Measurements from ENCODE around the gene TANC1.
A peak's percentile ranks its signal among the peaks of the same experiment; 100 is the strongest.
"Not testable (repeated sequence)": the region's sequence is repeated elsewhere in the genome, so short reads cannot be mapped to it uniquely, and the experiment has no call there.

TANC1 gene

DNA sequence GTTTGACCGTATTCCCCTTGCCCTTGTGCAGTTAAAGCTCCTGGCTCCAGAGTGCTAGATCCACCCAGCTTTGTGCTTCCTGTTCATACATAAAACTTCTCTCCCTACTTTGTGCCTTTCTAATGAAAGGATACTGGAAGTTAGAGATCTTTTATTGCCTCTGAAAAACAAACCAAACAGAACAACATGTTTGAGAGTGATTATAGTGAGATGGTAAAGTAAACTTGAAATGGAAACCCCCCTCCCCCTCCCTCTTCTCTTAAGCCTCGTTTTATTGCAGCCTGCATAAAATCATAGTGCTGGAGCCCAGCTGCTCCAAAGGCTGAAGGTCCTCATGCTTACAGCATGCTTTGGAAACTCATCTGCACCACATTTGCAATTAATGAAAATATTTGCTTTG lies 125.1 kb downstream of the TANC1 start:
- DNase-seq = peak in 1 of 2 experiments; percentile 54

DNA sequence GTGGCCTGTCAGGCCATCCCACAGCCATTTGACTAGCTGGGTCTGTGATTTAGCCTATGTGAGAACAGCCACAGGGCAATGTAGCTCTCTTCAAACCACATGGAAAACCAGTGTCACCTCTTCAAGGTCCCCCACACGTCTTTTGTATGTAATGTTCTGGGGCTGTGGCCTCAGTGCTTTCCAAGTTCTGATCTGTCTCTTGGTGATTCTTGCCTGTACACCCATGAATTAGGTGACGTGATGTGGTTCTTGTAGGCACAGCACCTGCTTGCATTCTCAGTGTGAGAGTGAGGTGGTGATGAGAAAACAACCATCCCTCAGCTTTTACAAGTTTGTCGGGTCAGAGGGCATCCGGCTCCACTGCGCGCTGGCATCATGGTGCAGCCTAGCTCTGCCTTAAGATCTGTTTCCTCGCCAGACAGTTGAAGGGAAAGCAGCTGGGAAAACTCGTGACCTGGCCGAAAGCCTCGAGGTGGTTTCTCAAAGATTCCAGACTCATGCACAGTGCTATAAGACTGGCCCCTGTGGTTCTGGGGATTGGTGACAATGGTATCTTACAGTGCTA lies 125.8 kb downstream of the TANC1 start:
- DNase-seq = peak in 1 of 2 experiments; percentile 18

DNA sequence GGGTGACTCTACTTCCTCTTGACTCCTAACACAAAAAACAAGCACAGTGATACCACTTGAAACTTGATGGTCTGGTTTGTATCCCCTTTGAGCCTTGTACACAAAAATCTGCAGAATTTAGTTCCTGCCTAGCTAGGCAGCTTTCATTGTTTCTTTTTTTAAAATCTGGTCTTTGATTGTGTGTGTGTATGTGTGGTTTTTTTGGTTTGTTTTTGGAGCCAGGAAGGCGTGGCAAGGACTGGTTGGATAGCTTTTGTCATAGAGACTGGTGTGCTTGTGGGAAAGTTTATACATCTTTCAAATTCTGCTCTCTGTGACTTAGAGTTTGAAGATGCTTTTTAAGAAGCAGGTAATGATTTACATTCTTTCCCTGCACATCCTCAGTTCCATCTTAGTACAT lies 127.4 kb downstream of the TANC1 start:
- DNase-seq = no peak

DNA sequence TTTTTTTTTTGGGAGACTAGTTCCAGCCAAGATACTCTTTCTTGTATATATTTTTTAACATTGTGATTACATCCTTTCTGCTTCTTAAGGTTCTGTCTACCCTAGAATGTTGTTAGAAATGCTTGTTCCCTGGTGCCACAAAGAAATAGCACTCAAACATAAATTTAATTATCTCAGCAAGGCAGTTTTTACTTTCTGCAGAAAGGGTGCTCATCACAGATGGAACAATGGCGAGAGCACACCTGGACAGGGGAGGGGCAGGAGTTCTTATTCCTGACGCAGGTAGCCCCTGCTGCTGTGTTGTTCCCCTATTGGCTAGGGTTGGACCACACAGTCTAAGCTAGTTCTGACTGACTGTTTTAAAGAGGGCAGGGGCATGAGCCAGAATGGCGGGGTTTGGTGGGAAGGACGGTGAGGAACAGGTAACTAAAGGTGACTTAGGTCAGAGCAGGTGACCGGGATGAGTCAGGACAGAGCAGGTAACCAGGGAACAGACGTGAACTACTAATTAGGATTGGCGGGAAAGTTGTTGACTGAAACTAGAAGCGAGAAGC lies 127.9 kb downstream of the TANC1 start:
- not testable (repeated sequence) for DNase-seq

DNA sequence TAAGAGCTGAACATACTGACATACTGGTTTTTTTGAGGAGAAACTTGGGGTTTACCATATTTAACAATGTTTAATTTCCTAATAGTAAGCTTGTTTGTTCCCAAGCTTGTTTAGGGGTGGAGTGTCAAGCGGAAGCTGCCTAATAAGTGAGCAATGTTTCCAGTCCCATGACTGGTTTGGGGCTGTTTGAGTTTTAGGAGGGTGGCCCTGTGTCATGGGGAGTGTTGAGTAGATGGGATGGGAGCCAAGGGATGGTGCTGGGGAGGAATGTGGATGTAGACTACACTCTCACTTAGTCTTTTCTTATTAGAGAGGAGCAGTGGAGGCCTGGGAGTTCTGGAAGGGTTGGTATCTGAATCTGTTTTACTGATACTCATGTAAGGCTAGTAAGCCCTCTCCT lies 128.5 kb downstream of the TANC1 start:
- DNase-seq = no peak

DNA sequence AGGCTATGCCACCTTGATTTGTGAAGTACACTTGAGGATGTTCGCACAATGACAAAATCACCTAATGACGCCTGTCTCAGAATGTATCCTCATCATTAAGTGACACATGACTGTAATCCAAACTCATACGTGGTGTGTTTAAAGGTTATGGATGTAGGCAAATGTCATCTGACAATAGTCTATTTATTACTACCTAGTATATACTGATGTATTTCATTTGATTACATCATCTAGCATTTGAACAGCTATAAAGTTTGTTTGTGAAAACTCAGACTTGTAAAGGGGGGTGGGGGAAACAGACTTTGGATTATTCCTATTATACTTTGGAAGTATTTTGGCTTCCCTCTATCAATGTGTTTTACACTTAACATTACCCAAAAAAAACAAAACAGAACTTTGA lies 129.9 kb downstream of the TANC1 start:
- DNase-seq = no peak

DNA sequence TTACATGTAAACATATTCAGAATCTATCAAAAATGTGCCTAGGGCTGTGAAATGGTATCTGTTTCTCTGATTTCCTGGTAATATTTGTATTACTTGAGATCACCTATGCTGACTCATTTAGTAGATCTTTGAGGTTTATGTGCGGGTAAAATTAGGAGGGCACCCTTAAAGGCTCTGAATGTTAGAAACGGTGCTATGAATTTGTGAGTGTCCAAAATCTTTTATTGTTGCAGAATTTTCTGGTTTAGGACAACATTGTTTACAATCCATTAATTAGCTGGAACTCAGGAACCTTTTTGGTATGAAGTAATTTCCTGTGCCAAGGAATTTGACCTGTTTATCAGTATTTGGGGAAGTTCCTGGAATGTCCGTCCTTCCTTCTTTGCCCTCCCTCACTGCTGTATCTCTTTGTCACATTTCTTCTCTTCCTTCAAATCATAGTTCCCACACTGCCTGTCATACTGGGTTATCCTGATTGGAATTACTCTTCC lies 130.5 kb downstream of the TANC1 start:
- no peak for DNase-seq

DNA sequence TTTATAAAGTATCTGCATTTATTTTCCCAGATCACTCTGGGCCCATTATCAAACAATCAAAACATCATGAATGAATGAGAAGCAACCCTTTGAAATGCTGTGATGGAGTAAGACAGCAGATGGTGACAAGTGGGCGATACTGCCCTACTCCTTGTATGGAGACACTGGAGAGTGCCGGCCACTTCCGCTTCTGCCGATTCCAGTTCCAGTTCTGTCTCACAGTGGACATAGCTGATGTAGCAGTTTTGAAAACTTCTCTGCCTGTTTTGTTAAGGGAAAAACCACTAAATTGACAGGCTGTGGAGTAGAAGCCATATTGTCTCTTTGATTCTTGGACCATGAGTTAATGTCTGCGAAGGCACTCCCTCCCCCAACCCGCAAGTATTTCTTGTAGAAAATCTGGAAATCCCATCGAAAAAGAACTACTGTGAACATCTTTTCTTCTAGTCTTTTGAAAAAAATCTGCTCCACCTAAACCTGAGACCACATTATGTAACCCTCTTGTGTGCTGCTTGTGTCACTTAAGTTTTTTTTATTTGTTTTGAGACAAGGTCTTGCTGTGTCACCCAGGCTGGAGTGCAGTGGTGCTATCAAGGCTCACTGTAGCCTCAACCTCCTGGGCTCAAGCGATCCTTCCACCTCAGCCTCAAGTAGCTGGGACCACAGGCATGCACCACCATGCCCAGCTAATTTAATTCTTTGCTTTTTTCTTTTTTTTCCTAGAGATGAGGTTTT lies 133.5 kb downstream of the TANC1 start:
- no peak for DNase-seq

DNA sequence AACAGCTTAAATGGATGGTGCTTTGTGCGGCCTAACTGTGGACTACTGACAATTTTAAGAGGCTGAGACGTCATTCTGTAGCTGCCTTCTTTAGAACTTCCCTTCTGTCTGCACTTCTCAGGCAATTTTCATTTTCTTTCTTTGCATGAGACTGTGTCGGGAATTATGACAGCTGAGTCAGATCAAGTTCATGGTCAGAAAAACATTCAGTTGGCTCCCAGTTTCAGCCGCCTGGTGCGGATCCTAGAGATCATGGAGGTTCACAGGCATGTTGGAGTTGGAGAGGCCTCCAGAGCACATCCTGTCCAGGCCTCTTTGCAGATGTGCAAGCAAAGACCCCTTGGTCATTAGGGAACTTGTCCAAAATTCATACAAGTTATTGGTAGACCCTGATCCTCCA lies 135.0 kb downstream of the TANC1 start:
- no peak for DNase-seq

DNA sequence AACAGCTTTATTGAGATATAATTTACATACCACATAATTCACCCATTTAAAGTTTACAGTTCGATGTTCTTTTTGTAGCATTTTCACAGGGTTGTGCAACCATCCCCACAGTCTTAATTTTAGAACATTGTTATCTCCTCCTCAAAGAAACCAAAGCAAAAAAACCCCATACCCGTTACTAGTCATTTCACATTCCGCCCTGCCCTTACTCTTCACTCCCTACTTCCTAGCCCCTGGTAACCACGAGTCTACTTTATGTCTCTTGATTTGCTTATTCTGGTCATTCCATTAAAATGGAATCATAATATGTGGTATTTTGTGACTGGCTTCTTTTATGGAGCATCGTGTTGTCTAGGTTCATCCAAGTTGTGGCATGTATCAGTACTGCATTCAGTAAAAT lies 137.7 kb downstream of the TANC1 start:
- no peak for DNase-seq

DNA sequence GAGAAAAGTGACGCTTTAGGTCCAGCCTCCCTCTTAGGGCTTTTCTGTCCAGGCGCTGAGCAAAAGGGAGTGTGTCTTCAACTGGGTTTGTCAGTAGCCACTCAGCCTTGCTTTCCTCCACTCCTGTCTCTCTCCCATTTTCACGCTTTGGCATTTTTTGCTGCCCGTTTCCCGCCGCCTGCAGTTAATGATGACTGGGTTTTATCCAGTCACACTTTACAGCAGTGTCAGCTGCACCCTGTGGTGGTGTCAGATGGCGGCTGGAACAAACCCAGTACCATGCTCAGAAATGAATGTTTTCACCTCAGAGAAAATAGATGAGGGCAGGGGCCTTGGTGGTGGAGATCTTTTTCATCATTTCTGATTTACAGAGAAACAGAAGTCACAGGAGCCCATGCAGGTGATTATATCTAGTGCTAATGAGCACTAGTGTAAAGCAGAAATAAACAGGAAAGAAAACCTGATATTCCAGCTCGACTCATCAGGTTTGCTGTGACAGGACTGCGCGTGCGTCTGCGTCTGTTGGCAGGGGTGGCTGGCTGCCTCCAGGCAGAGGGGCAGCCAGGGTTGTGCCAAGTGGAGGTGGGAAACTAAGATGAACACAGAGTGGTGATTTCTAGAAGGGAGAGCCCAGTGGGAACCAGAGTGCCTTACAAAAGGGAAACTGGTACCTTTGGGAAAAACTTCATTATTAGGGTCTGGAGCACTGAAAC lies 139.9 kb downstream of the TANC1 start:
- DNase-seq = no peak

DNA sequence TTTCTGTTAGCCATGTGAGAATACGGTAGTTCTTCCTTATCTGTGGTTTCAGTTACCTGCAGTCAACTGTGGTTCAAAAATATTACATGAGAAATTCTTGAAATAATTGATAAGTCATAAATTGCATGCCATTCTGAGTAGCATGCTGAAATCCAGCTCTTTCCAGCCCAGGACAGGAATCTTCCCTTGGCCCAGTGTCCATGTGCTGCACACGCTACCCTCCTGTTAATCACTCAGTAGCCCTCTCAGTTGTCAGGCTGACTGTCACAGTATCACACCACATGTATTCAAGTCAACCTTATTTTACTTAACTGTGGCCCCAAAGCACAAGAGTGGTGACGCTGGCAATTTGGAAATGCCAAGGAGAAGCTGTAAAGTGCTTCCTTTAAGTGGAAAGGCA lies 141.1 kb downstream of the TANC1 start:
- DNase-seq = no peak

DNA sequence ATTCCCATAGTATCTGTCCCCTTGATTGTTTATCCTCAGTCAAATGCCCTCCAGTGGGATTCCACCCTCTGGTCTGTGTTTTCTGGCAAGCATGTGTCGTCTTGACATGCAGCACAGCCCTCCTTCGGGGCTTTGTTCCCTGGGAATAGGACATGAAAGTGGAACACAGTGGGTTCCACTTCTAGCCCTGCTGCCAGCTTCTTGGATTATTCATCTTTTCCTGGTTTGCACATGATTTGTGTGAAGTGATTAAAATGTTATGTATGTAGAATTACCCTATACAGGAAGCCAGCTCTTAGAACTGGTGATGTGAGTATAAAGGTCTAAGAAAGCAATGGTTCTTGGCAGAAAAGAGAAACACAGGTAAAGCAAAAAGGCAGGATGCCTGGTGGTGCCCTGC lies 142.3 kb downstream of the TANC1 start:
- DNase-seq = no peak

DNA sequence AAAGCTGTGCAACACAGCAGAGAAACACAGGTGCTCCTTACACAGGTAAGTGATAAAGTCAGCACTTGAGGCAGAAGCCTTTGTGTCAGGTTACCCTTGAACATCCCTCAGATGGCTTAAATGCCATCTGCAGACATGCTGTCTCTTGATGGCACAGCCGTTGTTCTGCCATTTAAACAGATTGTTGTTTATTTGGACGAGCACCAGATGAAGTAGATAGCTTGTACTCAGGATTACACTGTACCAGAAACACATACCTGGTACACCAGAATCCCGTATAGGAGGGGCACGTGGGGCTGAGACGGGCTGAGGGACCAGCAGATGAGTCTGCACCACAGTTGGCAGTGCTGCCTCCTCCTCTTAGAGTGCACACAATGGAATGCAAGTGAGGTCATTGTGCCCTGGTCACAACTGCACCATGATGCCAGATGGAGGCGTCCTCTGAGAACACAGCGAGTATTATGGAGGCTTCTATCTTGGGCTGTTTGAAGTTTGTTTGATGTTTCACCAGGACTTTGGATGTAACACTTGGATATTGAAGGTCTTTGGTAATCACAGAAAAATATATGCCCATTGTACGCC lies 143.0 kb downstream of the TANC1 start:
- DNase-seq = no peak

DNA sequence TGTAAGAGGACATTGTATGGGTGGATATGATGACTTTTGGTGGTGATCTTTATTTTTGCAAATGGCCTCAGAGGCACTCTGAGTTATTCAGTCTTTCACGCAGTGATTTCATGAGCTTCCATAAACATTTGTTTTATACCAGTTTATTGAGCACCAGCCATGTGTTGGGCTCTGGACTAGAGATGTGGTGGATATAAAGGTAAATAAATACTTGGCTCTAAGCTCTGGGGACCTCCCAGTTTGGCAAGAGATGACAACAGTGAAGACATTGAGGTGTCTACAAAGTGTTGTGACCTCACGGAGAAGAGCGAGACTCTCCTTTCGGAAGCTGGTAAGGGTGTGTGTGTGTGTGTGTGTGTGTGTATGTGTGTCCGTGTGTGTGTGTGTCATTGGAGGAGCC lies 146.4 kb downstream of the TANC1 start:
- DNase-seq = no peak

DNA sequence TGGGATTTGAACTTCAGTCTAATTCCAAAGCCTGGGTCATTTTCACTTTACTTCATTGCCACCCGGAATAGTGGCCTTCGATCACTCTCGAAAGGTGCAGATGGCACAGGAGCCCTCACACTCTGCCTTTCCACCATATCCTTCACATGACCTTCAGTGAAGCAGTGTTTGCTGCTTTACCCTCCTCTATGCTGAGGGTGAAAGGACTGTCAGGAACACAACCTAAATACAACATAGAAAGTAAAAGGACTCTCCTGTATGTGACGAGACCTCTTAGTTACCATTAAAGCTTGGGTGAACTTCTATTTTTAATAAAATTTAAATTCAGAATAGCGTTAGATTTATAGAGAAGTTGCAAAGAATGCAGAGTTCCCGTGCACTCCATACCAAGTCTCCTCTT lies 148.5 kb downstream of the TANC1 start:
- DNase-seq = no peak

DNA sequence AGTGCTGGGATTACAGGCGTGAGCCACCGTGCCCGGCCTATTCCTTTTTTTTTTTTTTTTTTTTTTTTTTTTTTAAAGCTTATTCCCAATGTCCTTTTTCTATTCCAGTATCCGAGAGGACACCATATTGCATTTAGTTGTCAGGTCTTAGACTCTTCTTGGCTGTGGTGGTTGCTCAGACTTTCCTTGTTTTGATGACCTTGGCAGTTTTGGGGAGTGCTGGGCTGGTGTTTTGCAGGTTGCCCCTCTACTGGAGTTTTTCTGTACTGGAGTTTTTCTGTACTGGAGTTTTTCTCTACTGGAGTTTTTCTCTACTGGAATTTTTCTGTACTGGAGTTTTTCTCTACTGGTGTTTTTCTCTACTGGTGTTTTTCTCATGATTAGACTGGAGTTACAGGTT lies 149.2 kb downstream of the TANC1 start:
- DNase-seq = no peak

DNA sequence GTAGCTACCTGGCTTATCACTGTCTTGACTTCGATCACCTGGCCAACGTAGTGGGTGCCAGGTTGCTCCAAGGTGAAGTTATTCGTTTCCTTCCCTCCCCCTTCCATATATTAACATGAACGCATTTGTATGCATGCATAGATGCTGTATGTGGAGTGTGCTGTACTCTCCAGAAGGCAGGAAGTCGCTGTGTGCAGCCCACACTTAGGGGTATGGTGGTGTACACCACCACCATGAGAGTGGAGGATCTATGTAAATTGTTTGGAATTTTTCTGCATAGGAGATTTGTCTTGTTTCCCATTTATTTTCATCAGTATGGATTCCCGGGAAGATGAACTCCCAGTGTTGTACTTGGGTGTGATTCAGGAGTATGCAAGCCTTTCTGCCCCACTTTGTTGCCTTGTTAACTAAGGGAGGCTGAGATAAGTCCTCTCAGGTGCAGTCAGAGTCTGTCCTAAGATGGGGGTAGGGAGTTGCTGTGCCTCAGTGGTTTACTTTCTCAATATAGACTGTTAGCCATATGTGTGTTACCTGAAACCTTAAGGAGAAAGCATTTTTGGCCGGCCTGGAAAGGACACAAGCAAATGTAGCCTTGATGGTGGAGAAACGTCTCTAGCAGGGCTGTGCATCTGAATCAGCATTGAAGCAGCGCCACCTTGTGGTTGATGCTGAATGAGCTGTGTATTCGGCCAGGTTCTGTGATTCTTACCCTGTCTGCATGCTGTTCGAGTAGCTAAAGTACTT lies 149.8 kb downstream of the TANC1 start:
- peak; percentile 42 to 86 for DNase-seq

DNA sequence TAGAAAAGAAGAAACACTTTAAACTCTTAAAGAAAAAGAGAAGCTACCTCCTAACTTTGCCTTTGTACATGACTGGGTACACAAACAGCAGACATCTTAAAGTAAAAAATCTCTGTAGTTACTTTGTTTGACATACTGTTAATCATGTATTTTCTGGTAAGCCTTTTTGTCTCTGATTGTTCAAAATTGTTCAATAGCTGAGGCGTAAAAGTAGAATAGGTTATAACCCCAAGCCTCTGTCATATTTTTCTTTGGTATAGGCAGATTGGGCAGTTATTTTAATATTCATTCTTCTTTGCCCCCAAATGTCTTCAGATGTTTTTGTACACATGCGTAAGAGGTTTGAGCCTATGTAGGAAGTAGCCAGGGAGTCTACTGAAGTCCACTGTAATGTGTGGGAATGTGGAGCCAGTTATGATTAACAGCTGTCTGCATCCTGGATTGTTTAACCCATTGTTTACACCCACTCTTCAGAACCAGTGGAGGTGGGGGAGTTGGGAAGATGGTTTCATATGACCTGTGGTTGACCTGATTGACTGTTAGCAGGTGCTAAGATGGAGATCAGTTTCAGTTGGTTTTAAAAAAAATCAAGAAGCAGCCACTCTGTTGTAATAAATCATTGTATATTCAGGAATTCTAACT lies 150.5 kb downstream of the TANC1 start:
- no peak for DNase-seq

DNA sequence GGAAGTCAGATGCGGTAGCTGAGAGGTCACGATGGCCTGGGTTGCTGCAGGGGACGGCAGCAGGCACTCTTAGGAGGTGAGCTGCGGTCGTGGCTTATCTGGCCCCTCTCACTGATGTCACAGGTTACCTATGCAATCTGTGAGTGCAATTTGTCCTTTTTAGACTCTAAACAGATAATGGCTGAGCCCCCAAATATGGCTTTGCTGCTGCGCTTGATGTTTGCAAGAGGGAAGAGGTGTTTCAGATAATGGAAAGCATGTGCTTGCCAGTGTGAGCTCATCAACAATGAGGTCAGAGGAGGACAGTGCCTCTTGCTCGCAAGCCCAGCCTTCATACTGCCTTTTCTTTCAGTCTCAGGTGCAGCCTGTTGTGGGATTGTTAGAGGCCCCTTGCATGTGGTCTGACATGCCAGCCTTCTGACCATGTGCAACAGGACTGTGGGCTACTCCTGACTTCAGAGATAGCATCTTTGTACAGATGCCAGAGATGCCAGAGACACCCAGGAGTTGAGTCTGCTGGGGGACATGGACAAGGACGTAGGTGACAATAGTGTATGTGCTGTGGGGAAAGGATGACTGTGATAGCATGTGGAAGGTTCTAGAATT lies 151.3 kb downstream of the TANC1 start:
- no peak for DNase-seq

DNA sequence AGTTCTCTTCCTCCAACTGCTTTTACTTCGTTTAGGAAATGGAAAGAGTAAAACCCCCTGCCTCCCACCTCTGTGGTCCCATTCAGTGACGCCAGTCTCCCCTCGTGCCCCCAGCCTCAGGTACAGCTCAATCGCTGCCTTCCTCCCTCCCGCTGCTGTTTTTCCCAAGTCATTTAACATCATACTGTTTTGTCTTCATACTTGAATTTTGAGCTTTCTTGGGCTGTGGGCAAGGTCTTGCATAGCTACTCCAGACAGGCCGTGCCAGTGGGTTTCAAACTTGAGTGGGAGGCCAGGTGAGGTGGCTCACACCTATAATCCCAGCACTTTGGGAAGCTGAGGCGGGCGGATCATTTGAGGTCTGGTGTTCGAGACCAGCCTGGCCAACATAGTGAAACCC lies 155.3 kb downstream of the TANC1 start:
- DNase-seq = no peak

DNA sequence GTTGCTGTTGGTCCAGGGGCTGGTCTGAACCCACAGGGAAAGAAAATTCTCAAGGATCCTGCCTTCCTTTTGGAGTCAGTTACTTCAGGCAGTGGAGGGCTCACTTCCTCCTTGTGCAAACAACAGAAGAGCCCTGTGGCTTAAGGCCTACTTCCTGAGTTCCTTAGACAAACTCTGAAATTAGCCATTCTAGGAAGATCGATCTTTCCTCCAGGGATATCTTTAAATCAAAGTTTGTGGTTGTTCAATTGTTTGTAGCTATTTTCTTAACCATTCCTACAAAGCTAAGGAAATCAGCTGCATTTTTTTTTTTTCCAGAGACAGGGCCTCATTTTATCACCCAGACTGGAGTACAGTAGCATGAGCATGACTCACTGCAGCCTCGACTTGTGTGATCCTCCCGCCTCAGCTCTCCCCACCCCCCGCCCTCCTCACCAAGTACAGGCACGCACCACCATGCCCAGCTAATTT lies 156.0 kb downstream of the TANC1 start:
- DNase-seq = peak in 1 of 2 experiments; percentile 31
